Activated T-helper 1 cell treated with anti-CD3 and anti-CD28 coated beads, Interleukin-2, amount 50 U/mL, for 16 hours (primary cell): ENCODE measurements around the gene PCDHA11.
"Not testable (repeated sequence)": the region's sequence is repeated elsewhere in the genome, so short reads cannot be mapped to it uniquely, and the experiment has no call there.

Experiments used
- DNase-seq, 2 donors: peaks; one replicate each; pipeline ENCODE4 v3.0.0-alpha.2; 2020; ENCODE audit warnings: low read depth in 1 of 2, low spot score in 1 of 2

PCDHA11 gene

GRCh38 chr5:140848139-140849102, 20.3 kb upstream of the PCDHA11 start, which contains the start of gene PCDHA9:
TSS of gene PCDHA9 (plus strand) at chr5:140848382. CDS start at chr5:140848496, 114 bp downstream.
- not testable (repeated sequence) for DNase-seq

- not testable (repeated sequence) for DNase-seq
Observed at GRCh38 chr5:140849831-140850634, 18.7 kb upstream of the PCDHA11 start.

- no peak for DNase-seq
Observed at GRCh38 chr5:140855772-140856674, 12.7 kb upstream of the PCDHA11 start, which contains the start of gene PCDHA10. TSS of gene PCDHA10 (plus strand) at chr5:140855897. CDS start at chr5:140856049, 152 bp downstream.

GRCh38 chr5:140857177-140857986, 11.4 kb upstream of the PCDHA11 start:
- DNase-seq = no peak

DNA sequence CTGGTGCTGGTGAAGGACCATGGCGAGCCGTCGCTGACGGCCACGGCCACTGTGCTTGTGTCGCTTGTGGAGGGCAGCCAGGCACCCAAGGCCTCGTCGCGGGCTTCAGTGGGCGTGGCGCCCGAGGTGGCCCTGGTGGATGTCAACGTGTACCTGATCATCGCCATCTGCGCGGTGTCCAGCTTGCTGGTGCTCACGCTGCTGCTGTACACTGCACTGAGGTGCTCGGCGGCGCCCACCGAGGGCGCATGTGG, 10.8 kb upstream of the PCDHA11 start:
- no peak for DNase-seq

- no peak for DNase-seq
Observed at GRCh38 chr5:140862441-140863295, 6.1 kb upstream of the PCDHA11 start.

GRCh38 chr5:140869555-140869886, 764 bp downstream of the PCDHA11 start:
- DNase-seq = no peak

DNA sequence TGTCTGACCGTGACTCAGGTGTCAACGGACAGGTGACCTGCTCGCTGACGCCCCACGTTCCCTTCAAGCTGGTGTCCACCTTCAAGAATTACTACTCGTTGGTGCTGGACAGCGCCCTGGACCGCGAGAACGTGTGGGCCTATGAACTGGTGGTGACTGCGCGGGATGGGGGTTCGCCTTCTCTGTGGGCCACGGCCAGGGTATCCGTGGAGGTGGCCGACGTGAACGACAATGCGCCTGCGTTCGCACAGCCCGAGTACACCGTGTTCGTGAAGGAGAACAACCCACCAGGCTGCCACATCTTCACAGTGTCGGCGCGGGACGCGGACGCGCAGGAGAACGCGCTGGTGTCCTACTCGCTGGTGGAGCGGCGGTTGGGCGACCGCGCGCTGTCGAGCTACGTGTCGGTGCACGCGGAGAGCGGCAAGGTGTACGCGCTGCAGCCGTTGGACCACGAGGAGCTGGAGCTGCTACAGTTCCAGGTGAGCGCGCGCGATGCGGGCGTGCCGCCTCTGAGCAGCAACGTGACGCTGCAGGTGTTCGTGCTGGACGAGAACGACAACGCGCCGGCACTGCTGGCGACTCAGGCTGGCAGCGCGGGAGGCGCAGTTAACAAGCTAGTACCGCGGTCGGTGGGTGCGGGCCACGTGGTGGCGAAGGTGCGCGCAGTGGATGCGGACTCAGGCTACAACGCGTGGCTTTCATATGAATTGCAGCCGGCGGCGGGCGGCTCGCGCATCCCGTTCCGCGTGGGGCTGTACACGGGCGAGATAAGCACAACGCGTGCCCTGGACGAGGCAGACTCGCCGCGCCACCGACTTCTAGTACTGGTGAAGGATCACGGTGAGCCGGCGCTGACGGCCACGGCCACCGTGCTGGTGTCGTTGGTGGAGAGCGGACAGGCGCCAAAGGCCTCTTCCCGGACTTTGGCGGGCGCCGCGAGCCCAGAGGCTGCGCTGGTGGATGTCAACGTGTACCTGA, 1.8 kb downstream of the PCDHA11 start:
- no peak for DNase-seq

DNA sequence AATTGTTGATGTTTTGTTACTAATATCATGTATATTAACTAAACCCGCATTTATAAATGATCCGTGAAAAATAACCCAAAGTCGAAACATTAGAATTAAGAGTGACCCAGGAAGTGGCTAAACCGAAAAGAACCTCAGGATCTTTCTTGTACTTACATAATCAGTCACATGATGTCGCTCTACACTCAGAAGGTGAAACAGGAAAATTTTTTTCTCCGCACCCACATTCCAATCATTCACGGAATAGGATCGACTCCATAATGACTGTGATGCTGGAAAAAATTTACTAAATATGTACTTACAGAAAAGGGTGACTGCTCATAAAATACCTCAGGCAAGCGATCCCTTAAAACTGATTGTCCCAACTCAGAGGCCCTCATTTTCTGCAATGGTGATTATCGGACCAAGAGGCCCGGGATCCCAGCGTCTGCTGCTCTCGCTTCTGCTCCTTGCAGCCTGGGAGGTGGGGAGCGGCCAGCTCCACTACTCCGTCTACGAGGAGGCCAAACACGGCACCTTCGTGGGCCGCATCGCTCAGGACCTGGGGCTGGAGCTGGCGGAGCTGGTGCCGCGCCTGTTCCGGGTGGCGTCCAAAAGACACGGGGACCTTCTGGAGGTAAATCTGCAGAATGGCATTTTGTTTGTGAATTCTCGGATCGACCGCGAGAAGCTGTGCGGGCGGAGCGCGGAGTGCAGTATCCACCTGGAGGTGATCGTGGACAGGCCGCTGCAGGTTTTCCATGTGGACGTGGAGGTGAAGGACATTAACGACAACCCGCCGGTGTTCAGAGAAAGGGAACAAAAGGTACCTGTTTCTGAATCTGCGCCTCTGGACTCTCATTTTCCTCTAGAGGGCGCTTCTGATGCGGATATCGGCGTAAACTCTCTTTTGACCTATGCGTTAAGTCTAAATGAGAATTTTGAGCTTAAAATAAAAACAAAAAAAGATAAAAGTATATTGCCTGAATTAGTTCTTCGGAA, 6.6 kb downstream of the PCDHA11 start, which contains the start of gene PCDHA12:
PCDHA12 (plus strand) TSS at position 224 of the 981 bp plus-strand sequence; CDS start at position 389, 165 bp downstream.
- DNase-seq = no peak

- not testable (repeated sequence) for DNase-seq
Observed at GRCh38 chr5:140876541-140877261, 7.9 kb downstream of the PCDHA11 start.

- no peak for DNase-seq
Observed at GRCh38 chr5:140877262-140877581, 8.5 kb downstream of the PCDHA11 start.

- DNase-seq = no peak
Observed at GRCh38 chr5:140881889-140882590, 13.3 kb downstream of the PCDHA11 start, which contains the start of gene PCDHA13. TSS of gene PCDHA13 (plus strand) at chr5:140882124. CDS start at chr5:140882269, 145 bp downstream.

GRCh38 chr5:140882591-140882899, 13.8 kb downstream of the PCDHA11 start:
- no peak for DNase-seq

- no peak for DNase-seq
Observed at GRCh38 chr5:140883373-140883772, 14.6 kb downstream of the PCDHA11 start.

DNA sequence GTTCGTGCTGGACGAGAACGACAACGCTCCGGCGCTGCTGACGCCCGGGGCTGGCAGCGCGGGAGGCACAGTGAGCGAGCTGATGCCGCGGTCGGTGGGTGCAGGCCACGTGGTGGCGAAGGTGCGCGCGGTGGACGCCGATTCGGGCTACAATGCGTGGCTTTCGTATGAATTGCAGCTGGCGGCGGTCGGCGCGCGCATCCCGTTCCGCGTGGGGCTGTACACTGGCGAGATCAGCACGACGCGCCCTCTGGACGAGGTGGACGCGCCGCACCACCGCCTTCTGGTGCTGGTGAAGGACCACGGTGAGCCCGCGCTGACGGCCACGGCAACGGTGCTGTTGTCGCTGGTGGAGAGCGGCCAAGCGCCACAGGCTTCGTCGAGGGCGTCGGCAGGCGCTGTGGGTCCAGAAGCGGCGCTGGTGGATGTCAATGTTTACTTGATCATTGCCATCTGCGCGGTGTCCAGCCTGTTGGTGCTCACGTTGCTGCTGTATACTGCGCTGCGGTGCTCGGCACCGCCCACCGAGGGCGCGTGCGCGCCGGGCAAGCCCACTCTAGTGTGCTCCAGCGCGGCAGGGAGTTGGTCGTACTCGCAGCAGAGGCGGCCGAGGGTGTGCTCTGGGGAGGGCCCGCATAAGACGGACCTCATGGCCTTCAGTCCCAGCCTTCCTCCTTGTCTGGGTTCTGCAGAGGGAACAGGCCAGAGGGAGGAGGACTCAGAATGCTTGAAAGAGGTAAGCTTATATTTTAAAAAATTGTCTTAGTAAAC, 15.4 kb downstream of the PCDHA11 start:
- no peak for DNase-seq
